Renal cortex interstitium (tissue), 15 donors: ENCODE data around the gene RPL23. TPM values are rescaled to one million over a fixed set of nuclear protein-coding genes. Genes with fewer than 3 reads are reported as not detected.

ENCODE experiments used
- DNase-seq, 11 donors: peaks; one replicate each; pipeline ENCODE4 v3.0.0-alpha.2; 2013; ENCODE audit warnings: low read depth in 9 of 11, low spot score in 4 of 11; ENCODE audit errors: extremely low read depth in 1 of 11
- long read RNA-seq, 16 experiments: transcript quantifications; one replicate each; lab custom pipeline, GENCODE V29; 2026
- polyA plus RNA-seq, 3 donors: library from polyadenylated mRNA; unstranded; fragments of 120-200 nt; gene quantifications; one replicate each; pipeline ENCODE4 v1.2.1, GENCODE V29; 2013; ENCODE audit not compliant: insufficient read length in 3 of 3

The RPL23 gene
- 1,000 to 10,000 TPM; 2,289 to 2,767 (median 2,734) TPM for polyA plus RNA-seq
- long read RNA-seq, donor 1, transcript RPL23-210 (2 exons, 429 nt): minor isoform, 120 of 3,184 reads
- long read RNA-seq, donor 1, transcript RPL23-211 (3 exons, 2,779 nt): minor isoform, 99 of 3,184 reads
- long read RNA-seq, donor 1, transcript RPL23-206 (5 exons, 2,821 nt): major isoform, 2,110 of 3,184 reads
- long read RNA-seq, donor 1, transcript RPL23-207 (4 exons, 615 nt): minor isoform, 72 of 3,184 reads
- long read RNA-seq, donor 1, partial matches to known transcripts: 762 of 3,184 reads
- long read RNA-seq, donor 1, other reads (novel, unspliced or antisense): 5 of 3,184 reads
- long read RNA-seq, donor 2, transcript RPL23-210 (2 exons, 429 nt): minor isoform, 144 of 2,959 reads
- long read RNA-seq, donor 2, transcript RPL23-211 (3 exons, 2,779 nt): minor isoform, 88 of 2,959 reads
- long read RNA-seq, donor 2, transcript RPL23-206 (5 exons, 2,821 nt): major isoform, 1,848 of 2,959 reads
- long read RNA-seq, donor 2, transcript RPL23-207 (4 exons, 615 nt): minor isoform, 89 of 2,959 reads
- long read RNA-seq, donor 2, partial matches to known transcripts: 754 of 2,959 reads
- long read RNA-seq, donor 2, other reads (novel, unspliced or antisense): 27 of 2,959 reads
- long read RNA-seq, donor 3, transcript RPL23-206 (5 exons, 2,821 nt): major isoform, 3,965 of 5,474 reads
- long read RNA-seq, donor 3, transcript RPL23-207 (4 exons, 615 nt): minor isoform, 101 of 5,474 reads
- long read RNA-seq, donor 3, transcript RPL23-211 (3 exons, 2,779 nt): minor isoform, 122 of 5,474 reads
- long read RNA-seq, donor 3, transcript RPL23-210 (2 exons, 429 nt): minor isoform, 197 of 5,474 reads
- long read RNA-seq, donor 3, partial matches to known transcripts: 1,015 of 5,474 reads
- long read RNA-seq, donor 3, other reads (novel, unspliced or antisense): 47 of 5,474 reads
- long read RNA-seq, donor 4, transcript RPL23-207 (4 exons, 615 nt): minor isoform, 60 of 2,733 reads
- long read RNA-seq, donor 4, transcript RPL23-211 (3 exons, 2,779 nt): minor isoform, 40 of 2,733 reads
- long read RNA-seq, donor 4, transcript RPL23-210 (2 exons, 429 nt): minor isoform, 107 of 2,733 reads
- long read RNA-seq, donor 4, transcript RPL23-206 (5 exons, 2,821 nt): major isoform, 2,069 of 2,733 reads
- long read RNA-seq, donor 4, partial matches to known transcripts: 422 of 2,733 reads
- long read RNA-seq, donor 4, other reads (novel, unspliced or antisense): 27 of 2,733 reads
- long read RNA-seq, donor 5: 0 reads
- long read RNA-seq, donor 6, transcript RPL23-211 (3 exons, 2,779 nt): minor isoform, 106 of 3,921 reads
- long read RNA-seq, donor 6, transcript RPL23-206 (5 exons, 2,821 nt): major isoform, 2,676 of 3,921 reads
- long read RNA-seq, donor 6, transcript RPL23-207 (4 exons, 615 nt): minor isoform, 93 of 3,921 reads
- long read RNA-seq, donor 6, transcript RPL23-210 (2 exons, 429 nt): minor isoform, 155 of 3,921 reads
- long read RNA-seq, donor 6, partial matches to known transcripts: 847 of 3,921 reads
- long read RNA-seq, donor 6, other reads (novel, unspliced or antisense): 21 of 3,921 reads
- long read RNA-seq, donor 7, transcript RPL23-210 (2 exons, 429 nt): minor isoform, 200 of 5,940 reads
- long read RNA-seq, donor 7, transcript RPL23-211 (3 exons, 2,779 nt): minor isoform, 160 of 5,940 reads
- long read RNA-seq, donor 7, transcript RPL23-206 (5 exons, 2,821 nt): major isoform, 4,209 of 5,940 reads
- long read RNA-seq, donor 7, transcript RPL23-207 (4 exons, 615 nt): minor isoform, 127 of 5,940 reads
- long read RNA-seq, donor 7, partial matches to known transcripts: 1,159 of 5,940 reads
- long read RNA-seq, donor 7, other reads (novel, unspliced or antisense): 56 of 5,940 reads
- long read RNA-seq, donor 8: 0 reads
- long read RNA-seq, donor 9, transcript RPL23-211 (3 exons, 2,779 nt): minor isoform, 63 of 3,204 reads
- long read RNA-seq, donor 9, transcript RPL23-207 (4 exons, 615 nt): minor isoform, 55 of 3,204 reads
- long read RNA-seq, donor 9, transcript RPL23-210 (2 exons, 429 nt): minor isoform, 160 of 3,204 reads
- long read RNA-seq, donor 9, transcript RPL23-206 (5 exons, 2,821 nt): major isoform, 2,274 of 3,204 reads
- long read RNA-seq, donor 9, partial matches to known transcripts: 618 of 3,204 reads
- long read RNA-seq, donor 9, other reads (novel, unspliced or antisense): 24 of 3,204 reads
- long read RNA-seq, donor 10, transcript RPL23-211 (3 exons, 2,779 nt): minor isoform, 154 of 5,102 reads
- long read RNA-seq, donor 10, transcript RPL23-207 (4 exons, 615 nt): minor isoform, 106 of 5,102 reads
- long read RNA-seq, donor 10, transcript RPL23-210 (2 exons, 429 nt): minor isoform, 185 of 5,102 reads
- long read RNA-seq, donor 10, transcript RPL23-206 (5 exons, 2,821 nt): major isoform, 3,492 of 5,102 reads
- long read RNA-seq, donor 10, partial matches to known transcripts: 1,113 of 5,102 reads
- long read RNA-seq, donor 10, other reads (novel, unspliced or antisense): 40 of 5,102 reads
- long read RNA-seq, donor 11, transcript RPL23-210 (2 exons, 429 nt): minor isoform, 61 of 2,324 reads
- long read RNA-seq, donor 11, transcript RPL23-207 (4 exons, 615 nt): minor isoform, 47 of 2,324 reads
- long read RNA-seq, donor 11, transcript RPL23-206 (5 exons, 2,821 nt): major isoform, 1,775 of 2,324 reads
- long read RNA-seq, donor 11, transcript RPL23-211 (3 exons, 2,779 nt): minor isoform, 57 of 2,324 reads
- long read RNA-seq, donor 11, partial matches to known transcripts: 353 of 2,324 reads
- long read RNA-seq, donor 11, other reads (novel, unspliced or antisense): 19 of 2,324 reads
- long read RNA-seq, donor 12, transcript RPL23-210 (2 exons, 429 nt): minor isoform, 100 of 2,713 reads
- long read RNA-seq, donor 12, transcript RPL23-207 (4 exons, 615 nt): minor isoform, 58 of 2,713 reads
- long read RNA-seq, donor 12, transcript RPL23-206 (5 exons, 2,821 nt): major isoform, 1,689 of 2,713 reads
- long read RNA-seq, donor 12, transcript RPL23-211 (3 exons, 2,779 nt): minor isoform, 76 of 2,713 reads
- long read RNA-seq, donor 12, partial matches to known transcripts: 763 of 2,713 reads
- long read RNA-seq, donor 12, other reads (novel, unspliced or antisense): 9 of 2,713 reads
- long read RNA-seq, donor 13: 0 reads
- long read RNA-seq, donor 14, transcript RPL23-210 (2 exons, 429 nt): minor isoform, 81 of 4,317 reads
- long read RNA-seq, donor 14, transcript RPL23-211 (3 exons, 2,779 nt): minor isoform, 83 of 4,317 reads
- long read RNA-seq, donor 14, transcript RPL23-207 (4 exons, 615 nt): minor isoform, 59 of 4,317 reads
- long read RNA-seq, donor 14, transcript RPL23-206 (5 exons, 2,821 nt): major isoform, 3,223 of 4,317 reads
- long read RNA-seq, donor 14, partial matches to known transcripts: 823 of 4,317 reads
- long read RNA-seq, donor 14, other reads (novel, unspliced or antisense): 37 of 4,317 reads
- long read RNA-seq, donor 15, transcript RPL23-206 (5 exons, 2,821 nt): major isoform, 962 of 1,487 reads
- long read RNA-seq, donor 15, transcript RPL23-210 (2 exons, 429 nt): minor isoform, 97 of 1,487 reads
- long read RNA-seq, donor 15, transcript RPL23-211 (3 exons, 2,779 nt): minor isoform, 48 of 1,487 reads
- long read RNA-seq, donor 15, transcript RPL23-207 (4 exons, 615 nt): minor isoform, 36 of 1,487 reads
- long read RNA-seq, donor 15, partial matches to known transcripts: 328 of 1,487 reads
- long read RNA-seq, donor 15, other reads (novel, unspliced or antisense): 8 of 1,487 reads
- long read RNA-seq, donor 16, transcript RPL23-211 (3 exons, 2,779 nt): minor isoform, 101 of 7,390 reads
- long read RNA-seq, donor 16, transcript RPL23-207 (4 exons, 615 nt): minor isoform, 100 of 7,390 reads
- long read RNA-seq, donor 16, transcript RPL23-210 (2 exons, 429 nt): minor isoform, 240 of 7,390 reads
- long read RNA-seq, donor 16, transcript RPL23-206 (5 exons, 2,821 nt): major isoform, 5,692 of 7,390 reads
- long read RNA-seq, donor 16, partial matches to known transcripts: 1,131 of 7,390 reads
- long read RNA-seq, donor 16, other reads (novel, unspliced or antisense): 90 of 7,390 reads

- peak; percentile 91 to 98 (median 98) for DNase-seq
Observed at GRCh38 chr17:38853292-38854219, at the start of gene RPL23. Gene RPL23 (minus strand): TSS chr17:38853721. CDS start chr17:38853710, 11 bp downstream.

GRCh38 chr17:38900978-38901656 lies 47.6 kb upstream of the RPL23 start:
- no peak for DNase-seq

- no peak for DNase-seq
Observed at GRCh38 chr17:38899421-38899820, 45.9 kb upstream of the RPL23 start.

- no peak for DNase-seq
Observed at GRCh38 chr17:38898812-38899348, 45.4 kb upstream of the RPL23 start.

GRCh38 chr17:38898291-38898679 lies 44.8 kb upstream of the RPL23 start:
- DNase-seq: no peak

- no peak for DNase-seq
Observed at GRCh38 chr17:38897671-38898290, 44.3 kb upstream of the RPL23 start.

GRCh38 chr17:38897176-38897575 lies 43.7 kb upstream of the RPL23 start:
- no peak for DNase-seq

- no peak for DNase-seq
Observed at GRCh38 chr17:38896346-38896954, 42.9 kb upstream of the RPL23 start.

- DNase-seq: no peak
Observed at GRCh38 chr17:38894276-38894675, 40.8 kb upstream of the RPL23 start.

GRCh38 chr17:38893607-38894006 lies 40.1 kb upstream of the RPL23 start:
- no peak for DNase-seq

- no peak for DNase-seq
Observed at GRCh38 chr17:38893113-38893512, 39.6 kb upstream of the RPL23 start.
